Skin epidermis (tissue), 12 donors: ENCODE measurements around the gene UQCR11.
A peak's percentile ranks its signal among the peaks of the same experiment; 100 is the strongest.

Experiments used
- H3K27ac ChIP-seq, 21 experiments: fragments of 200-600 bp; sonication (generic) in 11 of 21; one replicate each; pipeline ENCODE4 v1.5.0; 2020; ENCODE audit warnings: mild to moderate bottlenecking in 3 of 21, inconsistent platforms in 2 of 21, moderate library complexity in 2 of 21
- H3K4me3 ChIP-seq, 7 experiments: fragments of 200-600 bp; sonication (generic) in 2 of 7; one replicate each; pipeline ENCODE4 v1.5.0; 2020; ENCODE audit warnings: inconsistent platforms in 2 of 7, mild to moderate bottlenecking in 2 of 7, moderate library complexity in 1 of 7

UQCR11 gene

GRCh38 chr19:1575323-1576241 lies 29.7 kb downstream of the UQCR11 start:
- no peak overlapping the region for H3K4me3 ChIP-seq
- peak overlapping the region in 1 of 21 experiments; percentile 20 for H3K27ac ChIP-seq

GRCh38 chr19:1574354-1575136 lies 30.7 kb downstream of the UQCR11 start:
- Histone ChIP-seq H3K27ac (no peak overlapping the region), H3K4me3 (no peak overlapping the region)

DNA sequence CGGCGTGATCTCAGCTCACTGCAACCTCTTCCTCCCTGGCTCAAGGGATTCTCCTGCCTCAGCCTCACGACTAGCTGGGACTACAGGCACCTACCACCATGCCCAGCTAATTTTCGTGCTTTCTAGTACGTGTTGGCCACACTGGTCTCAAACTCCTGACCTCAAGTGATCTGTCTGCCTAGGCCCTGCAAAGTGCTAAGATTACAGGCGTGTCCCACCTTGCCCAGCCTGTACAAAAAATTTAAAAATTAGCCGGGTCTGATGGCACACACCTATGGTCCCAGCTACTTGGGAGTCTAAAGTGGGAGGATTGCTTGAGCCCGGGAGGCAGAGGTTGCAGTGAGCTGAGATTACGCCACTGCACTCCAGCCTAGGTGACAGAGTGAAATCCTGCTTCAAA lies 32.5 kb downstream of the UQCR11 start:
- Histone ChIP-seq H3K4me3 (no peak overlapping the region), H3K27ac (no peak overlapping the region)

DNA sequence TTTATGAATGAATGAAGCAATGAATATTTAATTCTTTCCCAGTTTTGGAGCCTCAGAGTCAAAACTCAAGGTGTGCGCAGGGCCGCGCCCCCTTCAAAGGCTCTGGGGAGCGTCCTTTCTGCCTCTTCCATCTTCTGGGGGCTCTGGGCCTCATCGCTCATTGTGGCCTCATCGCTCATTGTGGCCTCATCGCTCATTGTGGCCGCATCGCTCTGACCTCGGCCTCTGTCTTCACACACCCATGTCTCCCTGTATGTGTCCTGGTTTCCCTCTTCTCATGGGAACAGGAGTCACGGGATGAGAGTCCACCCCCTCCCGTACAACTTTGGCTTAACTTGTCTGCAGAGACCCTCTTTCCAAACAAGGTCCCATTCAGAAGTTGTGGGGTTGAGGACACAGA lies 33.9 kb downstream of the UQCR11 start:
- H3K27ac ChIP-seq, result no peak overlapping the region

GRCh38 chr19:1570836-1571235 lies 34.4 kb downstream of the UQCR11 start:
- no peak overlapping the region for H3K27ac ChIP-seq

More for the DNA sequence above, 33.9 kb downstream of the UQCR11 start:
- H3K4me3 ChIP-seq, result no peak overlapping the region

DNA sequence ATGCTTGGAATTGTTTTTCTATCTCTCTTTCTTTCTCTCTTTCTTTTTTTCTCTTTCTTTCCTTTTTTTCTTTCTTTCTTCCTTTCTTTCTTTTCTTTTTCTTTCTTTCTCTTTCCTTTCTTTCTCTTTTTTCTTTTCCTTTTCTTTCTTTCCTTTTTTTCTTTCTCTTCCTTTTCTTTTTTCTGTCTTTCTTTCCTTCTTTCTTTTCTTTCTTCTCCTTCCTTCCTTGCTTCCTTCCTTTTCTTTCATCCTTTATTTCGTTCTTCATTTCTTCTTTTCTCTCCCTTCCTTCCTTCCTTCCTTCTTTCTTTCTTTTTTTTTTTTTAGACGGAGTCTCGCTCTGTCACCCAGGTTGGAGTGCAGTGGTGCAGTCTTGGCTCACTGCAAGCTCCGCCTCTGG lies 35.3 kb downstream of the UQCR11 start:
- Histone ChIP-seq H3K4me3 (no peak overlapping the region), H3K27ac (no peak overlapping the region)

More at GRCh38 chr19:1570836-1571235, 34.4 kb downstream of the UQCR11 start:
- no peak overlapping the region for H3K4me3 ChIP-seq

DNA sequence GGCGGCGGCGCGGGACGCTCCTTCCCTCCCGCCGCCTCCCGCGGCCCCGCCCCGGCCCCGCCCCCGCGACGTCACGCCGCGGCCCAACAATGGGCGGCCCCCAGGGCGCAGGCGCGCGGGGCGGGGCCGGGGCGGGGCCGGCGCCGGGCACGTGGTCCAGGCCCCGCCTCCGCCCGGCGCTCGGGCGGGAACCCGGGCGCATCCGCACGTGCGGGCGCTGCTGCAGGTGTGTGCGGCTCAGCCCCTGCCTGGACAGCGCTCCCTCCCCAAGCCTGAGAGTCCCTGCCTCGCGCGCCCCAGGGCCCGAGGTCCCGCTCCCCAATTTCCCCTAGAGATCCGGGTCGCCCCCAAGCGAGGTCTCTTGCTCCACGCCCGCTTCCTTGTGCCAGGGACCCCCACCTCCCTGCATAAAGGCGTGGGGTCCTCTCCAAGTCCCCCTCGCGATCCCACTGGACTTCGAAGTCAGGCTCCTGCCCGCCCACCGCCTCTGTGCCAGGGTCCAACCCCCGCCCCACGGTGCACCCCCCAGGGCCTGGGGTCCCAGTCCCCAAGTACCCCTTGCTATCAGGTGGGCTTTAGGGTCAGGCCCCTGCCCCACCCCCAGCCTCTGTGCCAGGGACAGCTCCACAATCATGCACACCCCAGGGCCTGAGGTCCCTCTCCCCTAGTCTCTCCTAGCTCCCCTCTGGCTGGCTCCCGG lies 36.8 kb downstream of the UQCR11 start, which contains the start of gene MEX3D:
TSS of gene MEX3D (minus strand) at position 6 of the 700 bp plus-strand sequence. CDS start 267 bp downstream, outside the sequence.
- H3K27ac ChIP-seq, result peak within 1 kb of the TSS; percentile 13 to 87 (median 74)

DNA sequence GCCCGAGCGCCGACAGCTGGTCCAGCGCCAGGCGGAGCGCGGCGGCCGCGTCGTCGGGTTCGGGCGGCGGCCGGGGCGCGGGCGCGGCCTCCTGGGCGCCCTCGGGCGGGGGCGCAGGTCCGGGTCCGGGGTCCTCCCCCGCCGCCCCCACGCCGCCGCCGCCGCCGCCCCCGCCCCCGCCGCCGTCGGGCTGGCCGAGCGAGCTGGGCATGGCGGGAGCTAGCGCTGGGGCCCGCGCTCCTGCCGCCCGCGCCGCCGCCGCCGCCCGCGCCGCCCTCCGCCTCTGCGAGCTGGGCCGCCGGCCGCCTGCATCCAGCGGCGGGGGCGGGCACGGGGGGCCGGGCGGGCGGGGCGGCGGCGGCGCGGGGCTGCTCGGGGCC lies 37.4 kb downstream of the UQCR11 start:
- Histone ChIP-seq H3K27ac (peak overlapping the region in 1 of 21 experiments; percentile 72), H3K4me3 (peak overlapping the region in 3 of 7 experiments; percentile 74 to 78 (median 75))

More for the DNA sequence above, 36.8 kb downstream of the UQCR11 start, which contains the start of gene MEX3D:
- H3K4me3 ChIP-seq, result peak within 1 kb of the TSS; percentile 60 to 86 (median 74)

DNA sequence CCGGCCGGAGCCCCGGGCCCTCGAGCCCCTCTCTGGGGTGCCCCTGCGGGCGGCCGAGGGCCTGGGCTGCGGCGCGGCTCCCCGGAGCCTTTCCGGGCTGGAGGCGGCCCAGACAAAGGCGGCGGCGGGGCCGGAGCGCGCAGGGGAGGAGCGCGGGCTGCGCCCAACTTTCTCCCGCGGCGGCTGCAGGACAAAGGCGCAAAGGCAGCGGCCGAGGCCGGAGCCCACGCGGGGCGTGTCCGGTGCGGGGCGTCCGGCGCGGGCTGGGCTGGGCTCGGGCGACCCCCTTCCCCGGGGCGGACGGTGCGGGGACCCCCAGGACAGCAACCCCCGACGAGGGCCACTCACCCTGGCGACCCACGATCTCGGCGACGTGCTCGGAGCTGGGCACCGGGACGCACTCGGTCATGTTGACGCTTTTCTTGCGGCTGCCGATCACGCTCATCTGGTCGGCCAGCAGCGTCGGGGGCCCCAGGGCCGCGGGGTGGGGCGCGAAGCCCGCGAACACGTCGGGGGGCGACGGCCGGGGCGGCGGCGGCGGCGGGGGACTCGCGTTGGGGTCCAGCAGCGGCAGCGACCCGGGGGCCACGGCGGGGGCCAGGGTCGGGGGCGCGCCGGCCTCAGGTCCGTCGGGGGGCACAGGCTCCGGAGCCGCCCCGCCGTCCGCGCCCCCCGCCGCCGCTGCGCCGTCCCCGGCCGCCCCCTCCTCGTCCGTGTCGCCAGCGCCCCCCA lies 38.0 kb downstream of the UQCR11 start:
- Histone ChIP-seq H3K27ac (peak overlapping the region; percentile 13 to 87 (median 74)), H3K4me3 (peak overlapping the region; percentile 60 to 86 (median 74))

DNA sequence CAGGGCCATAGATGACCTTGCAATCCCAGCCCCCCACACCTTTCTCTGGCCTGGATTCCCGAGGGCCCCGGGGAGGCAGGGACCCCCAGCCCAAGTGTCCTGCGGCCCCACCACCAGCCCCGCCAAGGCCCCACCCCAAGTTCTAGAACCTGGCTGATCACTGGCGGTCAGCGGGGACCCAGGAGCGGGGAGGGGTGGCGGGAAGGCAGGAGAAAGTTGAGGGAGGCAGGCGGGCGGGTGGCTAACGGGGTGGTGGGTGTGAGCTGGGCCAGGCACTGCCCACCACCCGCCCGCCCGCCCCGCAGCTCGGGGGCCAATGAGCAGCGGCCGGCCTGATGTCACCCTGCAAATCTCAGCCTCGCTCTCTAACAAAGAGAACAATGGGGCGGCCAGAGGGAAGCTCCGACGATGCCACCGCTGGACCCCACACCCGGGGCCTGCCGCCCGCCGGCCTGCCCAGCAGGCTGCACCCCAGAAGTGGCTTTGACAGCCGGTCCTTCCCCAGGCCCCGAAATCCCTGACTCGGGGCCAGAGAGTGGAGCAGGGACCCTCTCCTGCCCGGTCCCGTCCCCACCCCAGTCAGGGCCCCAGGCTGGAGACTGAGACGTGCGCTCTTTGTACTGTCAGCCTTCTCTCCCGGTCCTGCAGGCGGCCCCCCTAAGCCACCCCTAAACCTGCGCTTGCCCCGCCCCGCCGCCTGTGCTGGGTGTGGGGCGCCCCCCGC lies 38.7 kb downstream of the UQCR11 start:
- Histone ChIP-seq H3K27ac (peak overlapping the region; percentile 13 to 87 (median 72)), H3K4me3 (peak overlapping the region; percentile 60 to 86 (median 74))

- H3K4me3 ChIP-seq, result no peak overlapping the region
- no peak overlapping the region for H3K27ac ChIP-seq
Measured at GRCh38 chr19:1563251-1563650, 42.0 kb downstream of the UQCR11 start.

GRCh38 chr19:1561236-1561842 lies 43.9 kb downstream of the UQCR11 start:
- H3K27ac ChIP-seq, result no peak overlapping the region
- no peak overlapping the region for H3K4me3 ChIP-seq

DNA sequence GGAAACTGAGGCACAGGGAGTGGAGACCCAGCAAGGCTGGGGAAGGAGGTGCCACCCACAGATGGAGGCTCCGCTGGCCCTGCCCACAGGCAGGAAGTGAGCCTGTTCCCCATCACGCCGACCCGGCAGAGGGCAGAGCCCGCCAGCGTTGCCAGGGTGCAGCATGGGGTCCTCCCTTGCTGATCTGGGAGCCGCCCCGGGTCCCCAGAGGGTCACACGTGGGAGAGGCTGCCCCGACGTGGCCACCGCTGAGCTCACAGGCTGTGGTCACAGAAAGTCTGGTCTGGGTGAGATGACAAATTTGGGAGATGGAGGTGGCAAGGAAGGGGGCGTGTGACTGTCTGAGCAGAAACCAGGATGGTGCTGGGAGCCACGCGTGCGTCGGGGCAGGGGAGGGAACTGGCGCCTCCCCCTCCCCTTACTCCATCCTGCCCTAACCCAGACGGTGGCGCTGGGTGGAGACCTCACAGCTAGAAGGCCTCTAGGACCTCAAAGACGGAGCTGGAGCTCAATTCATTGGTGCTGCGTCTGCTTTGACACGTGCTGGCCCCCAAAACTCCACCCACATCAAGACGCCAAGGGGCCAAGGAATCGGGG lies 44.9 kb downstream of the UQCR11 start:
- Histone ChIP-seq H3K4me3 (no peak overlapping the region), H3K27ac (no peak overlapping the region)

- Histone ChIP-seq H3K27ac (no peak overlapping the region), H3K4me3 (no peak overlapping the region)
Measured at GRCh38 chr19:1558552-1558951, 46.7 kb downstream of the UQCR11 start.

GRCh38 chr19:1556390-1557070 lies 48.7 kb downstream of the UQCR11 start:
- no peak overlapping the region for H3K27ac ChIP-seq
- H3K4me3 ChIP-seq, result no peak overlapping the region

GRCh38 chr19:1555487-1556389 lies 49.5 kb downstream of the UQCR11 start:
- Histone ChIP-seq H3K4me3 (no peak overlapping the region), H3K27ac (no peak overlapping the region)
